Measurements from ENCODE around the gene GCAT.

DNA sequence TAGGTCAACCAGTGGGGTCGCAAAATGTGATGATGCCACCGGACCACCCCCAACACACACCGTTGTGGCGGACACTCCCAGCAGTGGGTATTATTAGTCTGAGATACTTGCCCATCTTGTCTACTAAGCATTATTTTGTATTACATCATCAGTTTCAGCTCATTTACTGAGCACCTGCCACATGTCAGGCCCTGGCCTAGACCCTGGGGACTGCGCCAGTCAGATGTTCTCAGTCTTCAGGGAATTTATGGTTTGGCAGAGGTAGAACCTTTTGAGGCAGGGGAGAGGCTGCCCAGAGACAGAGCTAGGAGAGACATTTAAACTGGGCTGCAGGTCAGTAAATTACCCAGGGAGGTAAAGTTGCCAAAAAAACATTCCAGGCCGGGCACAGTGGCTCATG lies 43.1 kb upstream of the GCAT start:
- TF ChIP-seq, protein P1, sequence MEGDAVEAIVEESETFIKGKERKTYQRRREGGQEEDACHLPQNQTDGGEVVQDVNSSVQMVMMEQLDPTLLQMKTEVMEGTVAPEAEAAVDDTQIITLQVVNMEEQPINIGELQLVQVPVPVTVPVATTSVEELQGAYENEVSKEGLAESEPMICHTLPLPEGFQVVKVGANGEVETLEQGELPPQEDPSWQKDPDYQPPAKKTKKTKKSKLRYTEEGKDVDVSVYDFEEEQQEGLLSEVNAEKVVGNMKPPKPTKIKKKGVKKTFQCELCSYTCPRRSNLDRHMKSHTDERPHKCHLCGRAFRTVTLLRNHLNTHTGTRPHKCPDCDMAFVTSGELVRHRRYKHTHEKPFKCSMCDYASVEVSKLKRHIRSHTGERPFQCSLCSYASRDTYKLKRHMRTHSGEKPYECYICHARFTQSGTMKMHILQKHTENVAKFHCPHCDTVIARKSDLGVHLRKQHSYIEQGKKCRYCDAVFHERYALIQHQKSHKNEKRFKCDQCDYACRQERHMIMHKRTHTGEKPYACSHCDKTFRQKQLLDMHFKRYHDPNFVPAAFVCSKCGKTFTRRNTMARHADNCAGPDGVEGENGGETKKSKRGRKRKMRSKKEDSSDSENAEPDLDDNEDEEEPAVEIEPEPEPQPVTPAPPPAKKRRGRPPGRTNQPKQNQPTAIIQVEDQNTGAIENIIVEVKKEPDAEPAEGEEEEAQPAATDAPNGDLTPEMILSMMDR (IDR thresholded peaks at IDR 0.05; ENCODE audit: insufficient read depth, low read depth, low read length) = no peak
- TF ChIP-seq EZH2 (IDR thresholded peaks at IDR 0.05; ENCODE audit: insufficient read depth, low read length) = no peak
